HG03565 (cell line): ENCODE data around the gene IQCK.

Experiments used
- ATAC-seq: cut with Tn5 transposase; IDR thresholded peaks from one replicate; pipeline ENCODE4 v1.9.1; 2021; ENCODE audit warnings: mild to moderate bottlenecking, moderate library complexity; ENCODE audit not compliant: unreplicated experiment

Gene IQCK

GRCh38 chr16:19854543-19854876 is 136.4 kb downstream of the IQCK start:
- no peak for ATAC-seq

- no peak for ATAC-seq
These were observed 138.0 kb downstream of the IQCK start for GRCh38 chr16:19856120-19856519.

GRCh38 chr16:19857593-19858339 is 139.7 kb downstream of the IQCK start:
- ATAC-seq = no peak

- ATAC-seq = no peak
These were observed 140.4 kb downstream of the IQCK start for GRCh38 chr16:19858340-19859018.

- ATAC-seq = no peak
These were observed 141.1 kb downstream of the IQCK start for GRCh38 chr16:19859166-19859565.

GRCh38 chr16:19859603-19860002 is 141.5 kb downstream of the IQCK start:
- ATAC-seq = no peak

GRCh38 chr16:19860166-19861041 is 142.3 kb downstream of the IQCK start:
- ATAC-seq = no peak

- ATAC-seq = no peak
These were observed 143.1 kb downstream of the IQCK start for GRCh38 chr16:19861133-19861532.

GRCh38 chr16:19861811-19862327 is 143.8 kb downstream of the IQCK start:
- ATAC-seq = no peak

- no peak for ATAC-seq
These were observed 145.9 kb downstream of the IQCK start for GRCh38 chr16:19863990-19864389.

GRCh38 chr16:19864566-19864965 is 146.5 kb downstream of the IQCK start:
- ATAC-seq = no peak

GRCh38 chr16:19868421-19868820 is 150.3 kb downstream of the IQCK start:
- ATAC-seq = no peak

- no peak for ATAC-seq
These were observed 153.7 kb downstream of the IQCK start for GRCh38 chr16:19871721-19872120.

GRCh38 chr16:19872179-19872863 is 154.2 kb downstream of the IQCK start:
- no peak for ATAC-seq

- ATAC-seq = no peak
These were observed 154.9 kb downstream of the IQCK start for GRCh38 chr16:19872935-19873334.

GRCh38 chr16:19874026-19874425 is 156.0 kb downstream of the IQCK start:
- no peak for ATAC-seq

- no peak for ATAC-seq
These were observed 156.9 kb downstream of the IQCK start for GRCh38 chr16:19874851-19875546.

GRCh38 chr16:19875900-19876299 is 157.8 kb downstream of the IQCK start:
- ATAC-seq = no peak

- no peak for ATAC-seq
These were observed 158.5 kb downstream of the IQCK start for GRCh38 chr16:19876501-19877059.

GRCh38 chr16:19878757-19879156 is 160.7 kb downstream of the IQCK start:
- no peak for ATAC-seq
